ENCODE data around the gene CCDC150. TPM values are rescaled to one million over a fixed set of nuclear protein-coding genes. Genes with fewer than 3 reads are reported as not detected.

CCDC150 gene
- total RNA-seq, 6 donors from 2014 or later, result 1.2 to 4.2 (median 2.3) TPM

GRCh38 chr2:196742685-196743084 lies 103.2 kb downstream of the CCDC150 start:
- Histone ChIP-seq H3K9me3 (peaks cover 0 to 3% (median 0%) of the 10 kb centered on the region in 4 donors), H3K4me1 (no peaks in the 10 kb centered on the region), H3K27me3 (no peaks in the 10 kb centered on the region), H3K27ac (no peak overlapping the region), H3K4me3 (no peak overlapping the region), H3K36me3 (no peaks in the 10 kb centered on the region)
- DNase-seq (no peak), ATAC-seq (ENCODE audit: low FRiP score in 2 of 2) (no peak)
- WGBS, 2 donors, result 86 to 92% methylated on average over 3 of the region's 3 CpGs
- TF ChIP-seq POLR2A (IDR thresholded peaks at IDR 0.05) (no peak), POLR2AphosphoS5 (IDR thresholded peaks at IDR 0.05) (no peak), CTCF (IDR thresholded peaks at IDR 0.05) (no peak), EP300 (IDR thresholded peaks at IDR 0.05) (no peak)

GRCh38 chr2:196743165-196743564 lies 103.7 kb downstream of the CCDC150 start:
- TF ChIP-seq POLR2AphosphoS5 (IDR thresholded peaks at IDR 0.05), result no peak
- WGBS, 2 donors, result 81 to 82% methylated on average over 7 of the region's 7 CpGs
- H3K9me3 ChIP-seq, result peaks cover 0 to under 1% (median 0%) of the 10 kb centered on the region in 4 donors
- no peak for ATAC-seq (ENCODE audit: low FRiP score in 2 of 2)
- no peak overlapping the region for H3K4me3 ChIP-seq
- DNase-seq, result no peak
- H3K4me1 ChIP-seq, result no peaks in the 10 kb centered on the region
- no peaks in the 10 kb centered on the region for H3K27me3 ChIP-seq
- H3K27ac ChIP-seq, result no peak overlapping the region
- H3K36me3 ChIP-seq, result no peaks in the 10 kb centered on the region

GRCh38 chr2:196745711-196746110 lies 106.2 kb downstream of the CCDC150 start:
- no peaks in the 10 kb centered on the region for H3K4me1 ChIP-seq
- H3K36me3 ChIP-seq, result no peaks in the 10 kb centered on the region
- H3K4me3 ChIP-seq, result no peak overlapping the region
- ATAC-seq (ENCODE audit: low FRiP score in 2 of 2), result no peak
- H3K9me3 ChIP-seq, result no peaks in the 10 kb centered on the region
- no peak overlapping the region for H3K27ac ChIP-seq
- DNase-seq, result no peak
- H3K27me3 ChIP-seq, result no peaks in the 10 kb centered on the region
- TF ChIP-seq POLR2A (IDR thresholded peaks at IDR 0.05), result no peak
- TF ChIP-seq CTCF (IDR thresholded peaks at IDR 0.05), result no peak
- TF ChIP-seq EP300 (IDR thresholded peaks at IDR 0.05), result no peak
- no peak for TF ChIP-seq POLR2AphosphoS5 (IDR thresholded peaks at IDR 0.05)

GRCh38 chr2:196747400-196747799 lies 107.9 kb downstream of the CCDC150 start:
- DNase-seq (no peak), ATAC-seq (ENCODE audit: low FRiP score in 2 of 2) (no peak)
- Histone ChIP-seq H3K27me3 (no peaks in the 10 kb centered on the region), H3K4me1 (peaks cover 0 to 4% (median 0%) of the 10 kb centered on the region in 4 donors), H3K9me3 (no peaks in the 10 kb centered on the region), H3K36me3 (no peaks in the 10 kb centered on the region), H3K4me3 (no peak overlapping the region), H3K27ac (no peak overlapping the region)
- WGBS, 2 donors, result 58 to 74% methylated on average over 1 of the region's 1 CpG
- TF ChIP-seq CTCF (IDR thresholded peaks at IDR 0.05) (no peak), POLR2A (IDR thresholded peaks at IDR 0.05) (no peak)

- Histone ChIP-seq H3K27me3 (no peaks in the 10 kb centered on the region), H3K4me1 (peaks cover 0 to 4% (median 0%) of the 10 kb centered on the region in 4 donors), H3K9me3 (no peaks in the 10 kb centered on the region), H3K4me3 (no peak overlapping the region), H3K36me3 (no peaks in the 10 kb centered on the region), H3K27ac (no peak overlapping the region)
- no peak for TF ChIP-seq POLR2AphosphoS5 (IDR thresholded peaks at IDR 0.05)
- no peak for TF ChIP-seq EP300 (IDR thresholded peaks at IDR 0.05)
- TF ChIP-seq POLR2A (IDR thresholded peaks at IDR 0.05), result no peak
- no peak for TF ChIP-seq CTCF (IDR thresholded peaks at IDR 0.05)
- WGBS, 2 donors, result 92 to 97% methylated on average over 2 of the region's 2 CpGs
- no peak for ATAC-seq (ENCODE audit: low FRiP score in 2 of 2)
- DNase-seq, result no peak
These were observed 108.6 kb downstream of the CCDC150 start for GRCh38 chr2:196748123-196748522.

Measured in upper lobe of left lung (tissue), 6 donors.